HCT116 (cell line): ENCODE data around the gene AP1AR. TPM values are rescaled to one million over a fixed set of nuclear protein-coding genes. Genes with fewer than 3 reads are reported as not detected.

Source experiments
- ATAC-seq: fragments of 200-7000 bp; cut with Tn5 transposase; 2 replicates; pipeline ENCODE4 v1.9.1; 2020; ENCODE audit warnings: mild to moderate bottlenecking, moderate library complexity
- BruUV-seq: library from RNA; stranded (reverse); fragments of 400-500 nt; replicated peaks from 2 replicates; lab custom pipeline; 2021; lab: Mats Ljungman, UMichigan
- CTCF ChIA-PET: fragments of 300-600 bp; sonication (Branson Sonifier 250); formaldehyde crosslinking; loops from one replicate; lab custom pipeline; 2021; ENCODE audit warnings: antibody characterized with exemption; lab: Charles Lee
- POLR2A ChIA-PET: fragments of 300-600, 350-600 bp; sonication (Branson Sonifier 250); formaldehyde crosslinking; loops from one replicate; lab custom pipeline; 2021; ENCODE audit warnings: antibody characterized with exemption; lab: Charles Lee
- RAD21 ChIA-PET, 2 experiments: fragments of 300-600 bp; sonication (Branson Sonifier 250); formaldehyde crosslinking; loops; one replicate each; lab custom pipeline; 2023; ENCODE audit warnings: low total read pairs in 2 of 2; ENCODE audit not compliant: uncharacterized antibody in 2 of 2, unreplicated experiment in 2 of 2, low non-redundant PET in 1 of 2; lab: Charles Lee
- DNase-seq: peaks from one replicate; pipeline ENCODE4 v3.0.0-alpha.2; 2010; ENCODE audit warnings: low read depth, low spot score
- H2AFZ ChIP-seq: fragments of 200-600 bp; shearing (Covaris generic), sonication (generic); 2 replicates; pipeline ENCODE4 v1.6.1; 2017; ENCODE audit warnings: low read depth, mixed run types, mixed read lengths, antibody characterized with exemption, low read length; ENCODE audit not compliant: poor library complexity, severe bottlenecking
- H3K27ac ChIP-seq: 2 replicates; pipeline ENCODE4 v1.5.1; 2012; ENCODE audit warnings: low read depth, low read length
- H3K27me3 ChIP-seq: fragments of 200-600 bp; sonication (generic); 2 replicates; pipeline ENCODE4 v1.6.1; 2016; ENCODE audit warnings: mixed run types, low read length, mixed read lengths; ENCODE audit not compliant: insufficient read depth
- H3K36me3 ChIP-seq, 2 experiments: fragments of 200-500 bp in 1 of 2; fragments of 200-600 bp in 1 of 2; sonication (Bioruptor generic) in 1 of 2; sonication (generic) in 1 of 2; 2 replicates each; pipeline versions ENCODE4 v1.5.1 to v1.6.1; 2014 to 2016; ENCODE audit warnings: low read length in 2 of 2, inconsistent platforms in 1 of 2, mixed read lengths in 1 of 2, mixed run types in 1 of 2; ENCODE audit not compliant: insufficient read depth in 2 of 2, control insufficient read depth in 1 of 2
- H3K4me1 ChIP-seq, 2 experiments: fragments of 200-600 bp in 1 of 2; sonication (generic) in 1 of 2; 2 replicates each; pipeline versions ENCODE4 v1.5.1 to v1.6.1; 2012 to 2017; ENCODE audit warnings: low read length in 2 of 2, inconsistent platforms in 1 of 2, mild to moderate bottlenecking in 1 of 2, mixed read lengths in 1 of 2, mixed run types in 1 of 2, moderate library complexity in 1 of 2; ENCODE audit not compliant: insufficient read depth in 2 of 2, control insufficient read depth in 1 of 2
- H3K4me2 ChIP-seq: fragments of 200-600 bp; sonication (generic); 2 replicates; pipeline ENCODE4 v1.6.1; 2017; ENCODE audit warnings: mixed run types, low read length, mixed read lengths
- H3K4me3 ChIP-seq, 2 experiments: fragments of 200-600 bp in 1 of 2; sonication (generic) in 1 of 2; replicated peaks in 1 of 2; 2 replicates each; pipeline ENCODE4 v1.5.1; 2011 to 2016; ENCODE audit warnings: low read length in 2 of 2, control low read depth in 1 of 2, low read depth in 1 of 2, mild to moderate bottlenecking in 1 of 2, mixed read lengths in 1 of 2, mixed run types in 1 of 2
- H3K79me2 ChIP-seq: fragments of 200-600 bp; sonication (generic); 2 replicates; pipeline ENCODE4 v1.6.1; 2017; ENCODE audit warnings: mild to moderate bottlenecking, mixed run types, low read length, moderate library complexity, mixed read lengths; ENCODE audit not compliant: insufficient read depth
- H3K9ac ChIP-seq: fragments of 200-600 bp; sonication (generic); 2 replicates; pipeline ENCODE4 v1.6.1; 2016; ENCODE audit warnings: low read length, mixed read lengths
- H3K9me2 ChIP-seq: fragments of 200-600 bp; sonication (generic), shearing (Covaris generic); 2 replicates; pipeline ENCODE4 v1.6.1; 2017; ENCODE audit warnings: mixed run types, mild to moderate bottlenecking, moderate library complexity; ENCODE audit not compliant: insufficient read depth
- H3K9me3 ChIP-seq, 2 experiments: fragments of 200-500 bp in 1 of 2; fragments of 200-600 bp in 1 of 2; sonication (Bioruptor generic) in 1 of 2; sonication (generic) in 1 of 2; 2 replicates each; pipeline ENCODE4 v1.6.1; 2014 to 2017; ENCODE audit warnings: low read length in 2 of 2, mixed read lengths in 2 of 2, inconsistent platforms in 1 of 2, low read depth in 1 of 2, mild to moderate bottlenecking in 1 of 2, mixed run types in 1 of 2, moderate library complexity in 1 of 2; ENCODE audit not compliant: control insufficient read depth in 1 of 2, insufficient read depth in 1 of 2
- H4K20me1 ChIP-seq: fragments of 200-600 bp; sonication (generic), shearing (Covaris generic); 2 replicates; pipeline ENCODE4 v1.6.1; 2017; ENCODE audit warnings: mixed run types, mild to moderate bottlenecking, moderate library complexity; ENCODE audit not compliant: insufficient read depth
- ATF3 ChIP-seq: IDR thresholded peaks from 2 replicates; pipeline ENCODE4 v1.6.1; 2012
- CBX3 ChIP-seq: IDR thresholded peaks from 2 replicates; pipeline ENCODE4 v1.6.1; 2012; ENCODE audit warnings: low read depth
- EGR1 ChIP-seq: IDR thresholded peaks from 2 replicates; pipeline ENCODE4 v1.6.1; 2012; ENCODE audit warnings: low read depth
- ELF1 ChIP-seq: IDR thresholded peaks from 2 replicates; pipeline ENCODE4 v1.6.1; 2012; ENCODE audit warnings: low read depth, borderline replicate concordance
- EZH2 ChIP-seq: fragments of 200-600 bp; sonication (generic); IDR thresholded peaks from 2 replicates; pipeline ENCODE4 v1.6.1; 2017; ENCODE audit warnings: antibody characterized with exemption, mixed run types
- FOSL1 ChIP-seq: IDR thresholded peaks from 2 replicates; pipeline ENCODE4 v1.6.1; 2012; ENCODE audit warnings: low read depth
- POLR2A ChIP-seq: IDR thresholded peaks from 2 replicates; pipeline ENCODE4 v1.7.0; 2011; ENCODE audit warnings: borderline replicate concordance; ENCODE audit not compliant: insufficient read depth, insufficient read length; ENCODE audit errors: extremely low read depth
- POLR2AphosphoS5 ChIP-seq: IDR thresholded peaks from 2 replicates; pipeline ENCODE4 v1.6.1; 2011; ENCODE audit warnings: mild to moderate bottlenecking, low read depth, low read length, moderate library complexity
- REST ChIP-seq: IDR thresholded peaks from 2 replicates; pipeline ENCODE4 v1.6.1; 2012; ENCODE audit warnings: low read depth
- SIN3A ChIP-seq: IDR thresholded peaks from 2 replicates; pipeline ENCODE4 v1.6.1; 2012; ENCODE audit warnings: low read depth
- SP1 ChIP-seq: IDR thresholded peaks from 2 replicates; pipeline ENCODE4 v1.6.1; 2012; ENCODE audit warnings: low read depth
- SRF ChIP-seq: IDR thresholded peaks from 2 replicates; pipeline ENCODE4 v1.6.1; 2012; ENCODE audit warnings: low read depth
- TCF7L2 ChIP-seq: IDR thresholded peaks from 2 replicates; pipeline ENCODE4 v1.7.0; 2011; ENCODE audit warnings: borderline replicate concordance, inconsistent platforms; ENCODE audit not compliant: insufficient read depth, insufficient read length; ENCODE audit errors: extremely low read depth
- YY1 ChIP-seq: IDR thresholded peaks from 2 replicates; pipeline ENCODE4 v1.6.1; 2011; ENCODE audit warnings: low read length, low read depth, moderate library complexity, mild to moderate bottlenecking; ENCODE audit not compliant: insufficient replicate concordance; ENCODE audit errors: extremely low read depth
- ZNF274 ChIP-seq: fragments of 200-500 bp; sonication (Bioruptor generic); IDR thresholded peaks from 2 replicates; pipeline ENCODE4 v1.6.1; 2014; ENCODE audit warnings: mild to moderate bottlenecking, low read depth, low read length, inconsistent platforms
- intact Hi-C: fragments of 100-400 bp; cut with micrococcal nuclease; formaldehyde crosslinking; loops from 2 replicates; pipeline ENCODE4 v1.10.0; 2022
- total RNA-seq: library from RNA; stranded (reverse); gene quantifications from one replicate; pipeline ENCODE4 v1.2.1, GENCODE V29; 2021; ENCODE audit not compliant: unreplicated experiment
- TF ChIP-seq, protein P1 (sequence below): IDR thresholded peaks from 2 replicates; pipeline ENCODE4 v1.6.1; 2011; ENCODE audit warnings: mild to moderate bottlenecking, low read length, moderate library complexity; ENCODE audit not compliant: insufficient replicate concordance; ENCODE audit errors: extremely low read depth
- TF ChIP-seq, protein P2 (sequence below): IDR thresholded peaks from 2 replicates; pipeline ENCODE4 v1.6.1; 2012

Gene AP1AR
- total RNA-seq, 1 experiment from 2014 or later, result 56.7 TPM

DNA sequence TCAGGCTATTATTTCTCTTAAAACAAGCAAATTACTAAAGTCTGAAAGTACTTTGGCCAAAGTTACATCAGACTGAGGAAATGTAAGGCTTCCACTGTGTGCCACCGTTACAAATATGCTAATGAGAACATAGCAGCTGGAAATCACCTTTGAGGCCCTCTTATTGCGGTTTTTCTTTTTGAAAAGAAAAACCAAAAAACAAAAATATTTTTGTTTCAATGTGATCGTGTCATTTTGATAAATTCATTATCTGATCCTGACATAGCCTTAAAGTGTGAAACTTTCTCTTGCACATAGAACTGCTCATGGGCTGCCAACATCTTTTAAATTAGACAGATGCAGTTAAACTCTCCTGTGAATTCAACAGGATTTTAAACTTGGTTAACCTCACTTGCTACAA lies 56.9 kb downstream of the AP1AR start:
- Histone ChIP-seq H3K27me3 (no peaks in the 10 kb centered on the region), H3K4me2 (no peak overlapping the region), H4K20me1 (no peaks in the 10 kb centered on the region), H3K4me1 (peaks cover 7 to 19% of the 10 kb centered on the region in 2 experiments; a peak in 3 of 4 replicates), H3K79me2 (peaks cover 22% of the 10 kb centered on the region), H3K27ac (no peak overlapping the region), H3K9ac (no peak overlapping the region), H3K9me2 (no peaks in the 10 kb centered on the region), H3K9me3 (no peaks in the 10 kb centered on the region), H3K36me3 (no peaks in the 10 kb centered on the region), H3K4me3 (no peak overlapping the region), H2AFZ (no peak overlapping the region)
- no peak for DNase-seq
- no TSS peak for BruUV-seq
- ChIA-PET RAD21 (no interaction called here), CTCF (no interaction called here), POLR2A (interaction anchor here (3.0 kb wide), 1 partner anchor 9 kb away, joined by 15 read pairs; the partner anchor contains the start of gene ALPK1)
- intact Hi-C loops, result no loop called here
- TF ChIP-seq TCF7L2, result no peak
- TF ChIP-seq FOSL1, result no peak
- TF ChIP-seq EGR1, result no peak
- no peak for TF ChIP-seq ATF3
- TF ChIP-seq EZH2, result no peak
- no peak for TF ChIP-seq CBX3
- no peak for TF ChIP-seq SRF
- TF ChIP-seq POLR2A, result no peak
- no peak for TF ChIP-seq YY1
- no peak for TF ChIP-seq SIN3A
- TF ChIP-seq, protein P1, sequence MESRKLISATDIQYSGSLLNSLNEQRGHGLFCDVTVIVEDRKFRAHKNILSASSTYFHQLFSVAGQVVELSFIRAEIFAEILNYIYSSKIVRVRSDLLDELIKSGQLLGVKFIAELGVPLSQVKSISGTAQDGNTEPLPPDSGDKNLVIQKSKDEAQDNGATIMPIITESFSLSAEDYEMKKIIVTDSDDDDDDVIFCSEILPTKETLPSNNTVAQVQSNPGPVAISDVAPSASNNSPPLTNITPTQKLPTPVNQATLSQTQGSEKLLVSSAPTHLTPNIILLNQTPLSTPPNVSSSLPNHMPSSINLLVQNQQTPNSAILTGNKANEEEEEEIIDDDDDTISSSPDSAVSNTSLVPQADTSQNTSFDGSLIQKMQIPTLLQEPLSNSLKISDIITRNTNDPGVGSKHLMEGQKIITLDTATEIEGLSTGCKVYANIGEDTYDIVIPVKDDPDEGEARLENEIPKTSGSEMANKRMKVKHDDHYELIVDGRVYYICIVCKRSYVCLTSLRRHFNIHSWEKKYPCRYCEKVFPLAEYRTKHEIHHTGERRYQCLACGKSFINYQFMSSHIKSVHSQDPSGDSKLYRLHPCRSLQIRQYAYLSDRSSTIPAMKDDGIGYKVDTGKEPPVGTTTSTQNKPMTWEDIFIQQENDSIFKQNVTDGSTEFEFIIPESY, result no peak
- no peak for TF ChIP-seq POLR2AphosphoS5
- no peak for TF ChIP-seq REST
- TF ChIP-seq, protein P2, sequence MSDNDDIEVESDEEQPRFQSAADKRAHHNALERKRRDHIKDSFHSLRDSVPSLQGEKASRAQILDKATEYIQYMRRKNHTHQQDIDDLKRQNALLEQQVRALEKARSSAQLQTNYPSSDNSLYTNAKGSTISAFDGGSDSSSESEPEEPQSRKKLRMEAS, result no peak
- no peak for TF ChIP-seq ZNF274
- TF ChIP-seq SP1, result no peak
- TF ChIP-seq ELF1, result no peak
- ATAC-seq, result no peak
